Breast epithelium (tissue), 3 donors: ENCODE measurements around the gene NR1I3.

ENCODE experiments used
- POLR2A ChIP-seq: fragments of 450-650 bp; IDR thresholded peaks from one replicate; pipeline ENCODE4 v1.6.1; 2016; ENCODE audit warnings: antibody characterized with exemption, mild to moderate bottlenecking, moderate library complexity
- POLR2AphosphoS5 ChIP-seq, 3 donors: sonication (generic); formaldehyde crosslinking; IDR thresholded peaks; one replicate each; pipeline ENCODE4 v1.6.1; 2017; ENCODE audit warnings: antibody characterized with exemption in 3 of 3
- TF ChIP-seq, protein P1 (sequence below), 3 donors: fragments of 450-650 bp; IDR thresholded peaks; one replicate each; pipeline ENCODE4 v1.5.1; 2016 to 2017; ENCODE audit warnings: antibody characterized with exemption in 3 of 3, mild to moderate bottlenecking in 3 of 3, moderate library complexity in 3 of 3

- TF ChIP-seq, protein P1, sequence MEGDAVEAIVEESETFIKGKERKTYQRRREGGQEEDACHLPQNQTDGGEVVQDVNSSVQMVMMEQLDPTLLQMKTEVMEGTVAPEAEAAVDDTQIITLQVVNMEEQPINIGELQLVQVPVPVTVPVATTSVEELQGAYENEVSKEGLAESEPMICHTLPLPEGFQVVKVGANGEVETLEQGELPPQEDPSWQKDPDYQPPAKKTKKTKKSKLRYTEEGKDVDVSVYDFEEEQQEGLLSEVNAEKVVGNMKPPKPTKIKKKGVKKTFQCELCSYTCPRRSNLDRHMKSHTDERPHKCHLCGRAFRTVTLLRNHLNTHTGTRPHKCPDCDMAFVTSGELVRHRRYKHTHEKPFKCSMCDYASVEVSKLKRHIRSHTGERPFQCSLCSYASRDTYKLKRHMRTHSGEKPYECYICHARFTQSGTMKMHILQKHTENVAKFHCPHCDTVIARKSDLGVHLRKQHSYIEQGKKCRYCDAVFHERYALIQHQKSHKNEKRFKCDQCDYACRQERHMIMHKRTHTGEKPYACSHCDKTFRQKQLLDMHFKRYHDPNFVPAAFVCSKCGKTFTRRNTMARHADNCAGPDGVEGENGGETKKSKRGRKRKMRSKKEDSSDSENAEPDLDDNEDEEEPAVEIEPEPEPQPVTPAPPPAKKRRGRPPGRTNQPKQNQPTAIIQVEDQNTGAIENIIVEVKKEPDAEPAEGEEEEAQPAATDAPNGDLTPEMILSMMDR (IDR thresholded peaks at IDR 0.05): no peak
- TF ChIP-seq POLR2A (no peak), POLR2AphosphoS5 (IDR thresholded peaks at IDR 0.05) (no peak)
Measured at GRCh38 chr1:161200421-161200991, 37.5 kb downstream of the NR1I3 start.
